ENCODE results near the gene MAML3. TPM values are rescaled to one million over a fixed set of nuclear protein-coding genes. Genes with fewer than 3 reads are reported as not detected.

MAML3 gene
- total and polyA plus RNA-seq, 2 of the 13 experiments (the other 11 are each of a cell fraction or from before 2014, with no cell fraction given): 0.05 to 0.13 TPM

GRCh38 chr4:139689093-139689722 lies 464.8 kb downstream of the MAML3 start (continued):
- TF ChIP-seq NFAT5 (CRISPR knock-in tag; IDR thresholded peaks at IDR 0.05) (no peak), GZF1 (CRISPR knock-in tag; IDR thresholded peaks at IDR 0.05) (no peak), AFF4 (CRISPR knock-in tag; IDR thresholded peaks at IDR 0.05) (peak; percentile 44), SP2 (CRISPR knock-in tag; IDR thresholded peaks at IDR 0.05) (no peak), DMTF1 (CRISPR knock-in tag; IDR thresholded peaks at IDR 0.05) (no peak), ZKSCAN8 (CRISPR knock-in tag; IDR thresholded peaks at IDR 0.05; ENCODE audit: borderline replicate concordance) (peak; percentile 88), GLMP (CRISPR knock-in tag; IDR thresholded peaks at IDR 0.05; ENCODE audit: borderline replicate concordance) (no peak), SKIL (CRISPR knock-in tag; IDR thresholded peaks at IDR 0.05; ENCODE audit: borderline replicate concordance) (no peak), KDM1A (CRISPR knock-in tag; IDR thresholded peaks at IDR 0.05) (peak; percentile 50; the same call in 1 of the 2 replicates), TERF1 (CRISPR knock-in tag; IDR thresholded peaks at IDR 0.05) (no peak), THAP11 (CRISPR knock-in tag; IDR thresholded peaks at IDR 0.05) (peak; percentile 66; the same call in 1 of the 2 replicates), FLYWCH1 (CRISPR knock-in tag; IDR thresholded peaks at IDR 0.05) (no peak)

All from HepG2 (cell line).